GM19351 (cell line): Measurements from ENCODE around the gene RNF151.

Source experiments
- ATAC-seq: cut with Tn5 transposase; IDR thresholded peaks from one replicate; pipeline ENCODE4 v1.9.1; 2021; ENCODE audit warnings: mild to moderate bottlenecking, moderate library complexity; ENCODE audit not compliant: unreplicated experiment

The RNF151 gene

DNA sequence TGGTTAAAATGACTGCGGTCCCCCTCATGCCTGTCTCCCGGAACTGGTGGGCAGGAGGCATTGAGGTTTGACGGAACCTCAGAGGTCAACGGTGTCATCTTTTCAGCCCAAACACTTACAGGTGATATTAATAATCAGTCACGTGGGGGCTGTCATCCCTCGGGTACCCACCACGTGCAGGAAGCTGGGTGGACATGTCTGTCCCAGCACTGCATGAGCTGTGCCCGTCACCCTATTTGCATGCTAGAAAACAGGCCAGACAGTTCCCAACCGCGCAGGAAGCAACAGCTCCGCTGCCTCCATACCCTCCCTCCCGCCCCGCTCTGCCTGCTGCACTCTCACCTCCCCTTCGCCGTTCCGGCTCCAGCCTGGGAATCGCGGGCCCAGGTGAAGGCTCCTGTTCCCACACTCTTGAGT, 24.5 kb downstream of the RNF151 start:
- ATAC-seq: no peak

DNA sequence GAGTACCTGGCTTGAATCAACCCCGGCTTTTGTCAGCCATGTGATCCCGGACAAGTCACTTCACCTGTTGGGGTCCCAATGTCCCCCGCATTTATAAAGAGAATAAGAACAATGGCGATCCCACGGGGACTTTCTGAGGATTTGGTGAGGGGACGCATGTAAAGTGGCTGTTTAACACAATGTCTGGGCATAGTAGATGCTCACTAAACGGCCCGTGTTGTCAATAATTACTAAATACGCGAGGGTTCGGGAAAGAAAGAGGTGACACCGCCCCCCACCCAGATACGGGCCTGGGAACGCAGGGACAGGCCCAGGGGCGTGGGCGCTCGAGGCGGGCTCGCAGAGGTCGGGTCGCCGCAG, 24.9 kb downstream of the RNF151 start:
- no peak for ATAC-seq

DNA sequence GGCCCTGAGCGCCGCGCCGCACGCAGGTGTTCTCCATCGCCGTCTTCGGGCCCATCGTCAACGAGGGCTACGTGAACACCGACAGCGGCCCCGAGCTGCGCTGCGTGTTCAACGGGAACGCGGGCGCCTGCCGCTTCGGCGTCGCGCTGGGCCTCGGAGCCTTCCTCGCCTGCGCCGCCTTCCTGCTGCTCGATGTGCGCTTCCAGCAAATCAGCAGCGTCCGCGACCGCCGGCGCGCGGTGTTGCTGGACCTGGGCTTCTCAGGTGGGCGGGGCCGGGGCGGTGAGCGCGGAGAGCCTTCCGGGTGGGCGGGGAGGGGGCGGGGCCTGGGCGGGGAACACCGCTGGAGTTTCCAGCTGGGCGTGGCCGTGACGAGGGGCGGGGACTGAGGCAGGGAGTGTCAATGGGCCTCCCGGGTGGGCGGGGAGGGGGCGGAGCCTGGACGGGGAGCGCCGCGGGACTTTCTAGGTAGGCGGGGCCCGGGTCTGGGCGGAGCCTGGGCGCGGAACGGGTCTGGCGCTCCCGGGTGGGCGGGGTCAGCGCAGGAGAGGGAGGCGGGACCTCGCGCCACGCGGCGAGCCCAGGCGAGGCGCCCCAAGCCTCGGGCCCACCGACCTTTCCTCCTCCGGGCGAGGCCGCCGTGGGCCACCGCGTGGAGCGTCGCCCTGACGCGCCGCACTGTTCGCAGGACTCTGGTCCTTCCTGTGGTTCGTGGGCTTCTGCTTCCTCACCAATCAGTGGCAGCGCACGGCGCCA, 25.5 kb downstream of the RNF151 start:
- ATAC-seq: peak; percentile 49

DNA sequence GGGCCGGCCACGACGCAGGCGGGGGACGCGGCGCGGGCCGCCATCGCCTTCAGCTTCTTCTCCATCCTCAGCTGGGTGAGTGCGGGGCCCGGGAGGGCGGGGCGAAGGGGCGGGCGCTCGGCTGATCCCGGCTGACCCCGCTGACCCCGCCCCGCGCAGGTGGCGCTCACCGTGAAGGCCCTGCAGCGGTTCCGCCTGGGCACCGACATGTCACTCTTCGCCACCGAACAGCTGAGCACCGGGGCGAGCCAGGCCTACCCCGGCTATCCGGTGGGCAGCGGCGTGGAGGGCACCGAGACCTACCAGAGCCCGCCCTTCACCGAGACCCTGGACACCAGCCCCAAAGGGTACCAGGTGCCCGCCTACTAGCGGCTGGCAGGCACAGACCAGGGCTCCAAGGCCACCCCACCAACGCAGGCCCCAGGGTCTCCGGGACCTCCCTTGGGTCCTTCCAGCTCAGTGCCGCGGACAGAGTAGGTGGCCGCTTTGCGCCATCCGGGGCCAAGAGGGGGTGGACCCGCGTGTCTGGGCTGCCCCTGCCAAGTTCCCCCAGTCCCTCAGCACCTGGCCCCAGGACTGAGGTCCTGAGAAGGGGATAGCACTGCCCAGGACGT, 26.2 kb downstream of the RNF151 start:
- no peak for ATAC-seq

DNA sequence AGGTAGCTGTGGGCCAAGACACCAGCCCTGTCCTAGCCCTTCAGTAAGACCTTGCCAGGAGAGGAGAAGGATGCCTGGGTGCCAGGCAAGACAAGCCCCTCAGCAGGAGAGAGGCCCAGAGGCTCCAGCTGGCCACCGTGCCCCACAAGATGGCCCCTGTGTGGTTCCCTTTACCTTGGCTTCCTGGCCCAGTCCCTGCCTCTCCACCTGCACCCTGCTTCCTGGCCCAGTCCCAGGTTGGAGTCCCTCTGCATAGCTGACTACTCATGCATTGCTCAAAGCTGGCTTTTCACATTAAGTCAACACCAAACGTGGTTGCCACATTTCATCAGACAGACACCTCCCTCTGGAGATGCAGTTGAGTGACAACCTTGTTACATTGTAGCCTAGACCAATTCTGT, 27.1 kb downstream of the RNF151 start:
- ATAC-seq: no peak

DNA sequence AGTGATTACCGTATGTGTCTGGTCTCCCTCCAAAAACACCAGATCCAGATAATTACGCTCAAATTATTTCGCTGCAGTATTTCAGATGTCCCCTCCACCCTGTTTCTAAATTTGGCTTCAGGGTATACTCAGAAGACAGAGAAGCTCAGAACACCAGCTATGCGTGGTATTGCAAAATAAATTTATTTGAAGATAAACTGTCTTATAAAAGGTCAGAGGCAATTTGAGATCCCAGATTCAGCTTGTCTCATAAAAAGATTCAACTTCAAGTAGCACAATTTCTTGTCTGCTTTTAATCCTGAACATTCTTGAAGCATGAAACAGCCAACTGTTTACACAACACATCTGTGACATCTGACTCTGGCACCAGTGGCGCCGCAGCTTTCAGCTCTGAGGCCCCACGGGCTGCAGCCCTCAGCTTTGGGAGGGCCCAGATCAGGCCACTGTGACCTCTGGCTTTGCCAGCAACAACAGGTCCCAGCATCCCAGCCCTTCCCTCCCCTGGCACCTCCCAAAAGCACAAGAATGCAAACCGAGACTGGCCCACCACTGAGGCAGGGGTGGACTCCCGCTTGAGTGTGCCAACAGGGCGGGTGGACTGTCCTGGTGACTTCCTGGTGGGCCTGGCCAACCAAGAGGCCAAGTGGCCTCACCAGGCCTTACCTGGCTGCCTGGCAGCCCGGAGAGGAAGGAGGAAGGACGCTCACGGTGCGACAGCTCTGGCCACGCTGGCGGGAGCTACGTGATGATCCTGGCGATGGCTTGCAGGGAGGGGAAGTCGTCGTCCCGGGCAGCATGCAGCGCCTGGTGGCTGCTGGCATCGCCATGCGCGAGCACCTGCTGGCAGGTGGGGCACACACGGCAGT, 31.1 kb downstream of the RNF151 start:
- ATAC-seq: no peak

DNA sequence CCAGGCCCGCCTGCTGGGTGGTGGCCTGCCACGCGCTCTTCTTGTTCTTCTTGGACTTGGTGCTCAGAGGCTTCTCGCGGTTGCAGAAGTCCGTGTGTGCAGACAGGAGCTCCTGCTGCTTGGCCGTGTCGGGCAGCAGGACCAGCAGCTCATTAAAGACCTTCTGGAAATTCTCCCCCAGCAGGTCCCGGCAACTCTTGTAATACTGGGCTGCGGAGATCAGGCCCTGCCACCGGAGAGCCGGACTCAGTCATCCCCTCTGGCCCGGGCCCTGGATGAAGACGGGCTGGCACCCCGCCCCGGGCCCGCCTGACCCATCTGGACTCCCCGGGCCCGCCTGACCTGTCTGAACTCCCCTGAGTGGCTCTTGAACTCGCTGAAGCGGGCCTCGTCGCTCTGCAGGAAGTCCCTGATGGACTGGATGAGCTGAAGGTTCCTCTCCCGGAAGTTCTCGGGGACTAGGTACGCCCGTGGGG, 31.7 kb downstream of the RNF151 start:
- no peak for ATAC-seq

DNA sequence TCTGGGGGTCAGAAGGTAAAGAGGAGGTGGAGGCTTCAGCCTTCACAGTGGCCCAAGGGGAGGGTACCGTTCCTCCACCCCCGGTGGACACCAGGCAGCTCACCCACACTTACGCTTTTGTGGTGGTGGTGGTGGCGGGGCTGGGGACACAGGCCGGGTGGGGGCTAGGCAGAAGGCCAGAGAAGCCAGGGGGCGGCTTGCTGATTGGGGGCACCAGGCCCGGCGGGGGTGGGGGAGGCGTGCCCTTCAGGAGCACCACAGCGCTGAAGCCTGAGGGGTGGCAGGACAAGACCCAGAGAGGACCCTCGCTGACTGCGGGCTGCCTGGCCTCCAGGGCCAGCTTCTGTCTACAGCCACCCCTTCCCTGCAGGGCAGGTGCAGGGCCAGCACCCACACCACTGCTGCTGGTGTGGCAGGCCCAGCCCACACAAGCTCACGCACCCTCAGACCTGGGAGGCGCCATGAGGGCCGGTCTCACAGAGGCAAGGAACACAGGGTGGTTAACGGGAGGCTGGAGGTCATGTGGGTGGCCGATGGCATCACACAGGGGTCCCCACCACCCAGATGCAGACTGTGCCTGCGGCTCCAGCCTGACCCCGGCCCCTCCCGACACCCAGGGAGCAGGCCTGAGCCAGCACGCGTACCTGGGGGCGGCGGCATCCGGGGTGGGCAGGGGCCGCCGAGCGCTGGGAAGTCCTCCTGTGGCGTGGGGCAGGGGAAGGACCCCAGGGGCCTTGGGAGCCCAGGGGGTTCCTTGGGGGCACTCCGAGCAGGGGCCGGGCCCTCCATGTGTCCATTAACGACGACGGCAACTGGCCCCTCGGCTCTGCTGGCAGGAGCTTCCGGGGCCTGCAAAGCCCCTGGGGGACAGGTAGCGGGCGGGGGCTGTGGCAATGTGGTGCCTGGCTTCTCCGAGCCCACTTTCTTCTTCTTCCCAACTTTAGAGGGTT, 32.5 kb downstream of the RNF151 start:
- no peak for ATAC-seq

DNA sequence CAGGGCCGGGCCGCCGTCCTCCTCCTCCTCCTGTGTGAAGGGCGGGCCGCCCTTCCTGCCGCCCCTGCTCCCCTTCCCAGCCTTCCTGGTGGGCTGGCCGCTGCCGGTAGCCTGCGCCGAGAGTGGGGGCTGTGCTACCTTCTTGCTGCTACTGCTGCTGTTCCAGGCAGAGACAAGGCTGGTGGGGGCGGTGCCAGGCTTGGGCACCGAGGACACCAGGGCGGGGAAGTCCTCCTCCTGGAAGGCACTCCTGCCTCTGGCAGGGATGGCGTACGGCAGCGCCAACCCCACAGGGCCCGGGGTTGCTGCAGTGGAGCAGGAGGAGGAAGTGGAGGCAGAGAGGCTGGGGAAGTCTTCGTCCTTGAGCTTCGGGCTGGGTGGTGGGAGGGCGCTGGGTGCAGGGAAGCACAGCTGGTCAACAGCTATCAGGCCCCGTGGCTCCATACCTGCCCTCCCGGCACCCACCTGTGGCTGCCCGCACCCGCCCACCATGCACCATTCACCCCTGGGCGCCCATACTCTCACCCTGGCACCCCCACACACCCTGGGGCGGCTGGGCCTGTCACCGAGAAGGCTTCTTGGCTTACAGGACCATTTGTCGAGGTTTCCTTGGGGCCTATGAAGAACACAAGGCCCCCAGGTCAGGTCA, 33.3 kb downstream of the RNF151 start:
- no peak for ATAC-seq

DNA sequence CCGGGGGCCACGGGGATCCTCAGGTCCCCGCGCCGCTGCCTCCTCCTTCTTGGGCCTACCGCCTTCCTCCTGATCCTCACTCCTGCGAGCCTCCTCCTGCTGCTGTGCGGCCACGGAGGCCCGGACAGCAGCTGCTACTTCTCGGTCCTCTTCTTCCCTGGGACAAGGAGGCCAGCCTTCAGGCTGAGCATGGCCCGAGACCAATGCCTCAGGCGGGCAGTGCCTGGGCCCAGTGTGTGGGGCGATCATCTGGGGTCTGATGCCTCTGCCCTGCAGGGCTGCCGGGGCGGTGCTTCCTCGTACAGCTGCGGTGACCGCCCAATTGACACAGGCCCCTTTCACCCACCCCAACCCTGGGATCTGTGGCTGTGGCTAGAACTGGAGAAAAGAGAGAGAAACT, 34.4 kb downstream of the RNF151 start:
- no peak for ATAC-seq

DNA sequence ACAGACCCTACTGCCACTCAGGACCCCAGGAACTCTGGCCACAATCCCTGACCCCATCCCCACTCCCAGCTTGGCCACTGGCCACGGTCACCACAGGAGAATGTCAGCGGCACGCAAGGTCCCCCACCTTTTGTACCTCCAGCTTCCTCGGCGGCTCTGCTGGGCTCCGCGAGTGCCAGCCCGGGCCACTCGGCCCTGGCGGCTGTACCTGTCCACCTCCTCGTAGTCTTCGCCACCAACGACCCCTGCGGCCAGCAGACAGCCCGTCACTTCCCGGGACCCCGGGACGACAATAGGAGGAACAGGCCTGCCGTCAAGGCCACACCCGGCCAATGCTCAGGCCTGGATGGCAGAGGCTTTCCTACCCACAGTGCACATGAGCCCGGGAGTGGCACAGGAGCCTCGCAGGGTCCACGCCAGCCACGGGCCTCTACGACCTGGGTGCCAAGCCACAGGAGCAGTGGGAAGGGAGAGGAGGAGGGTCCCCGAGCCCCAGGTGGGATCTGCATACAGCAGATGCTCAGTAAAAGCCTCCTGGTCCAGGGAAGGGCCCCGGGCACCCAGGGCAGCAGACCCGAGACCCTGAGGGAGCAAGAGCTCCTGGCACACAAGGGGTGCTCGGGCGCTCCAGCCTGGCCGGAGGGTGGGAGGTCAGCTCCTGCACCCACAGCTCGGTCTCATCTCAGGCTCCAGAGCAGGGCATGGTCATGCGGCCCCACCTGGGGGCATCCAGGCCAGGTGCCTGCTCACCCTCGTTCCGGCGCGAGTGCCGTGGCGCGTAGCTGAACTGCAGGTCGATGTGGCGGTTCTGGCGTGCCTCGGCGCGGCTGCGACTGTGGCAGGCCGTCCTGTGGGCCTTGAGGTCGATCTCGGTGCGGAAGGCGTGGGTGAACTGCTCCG, 35.0 kb downstream of the RNF151 start:
- no peak for ATAC-seq

DNA sequence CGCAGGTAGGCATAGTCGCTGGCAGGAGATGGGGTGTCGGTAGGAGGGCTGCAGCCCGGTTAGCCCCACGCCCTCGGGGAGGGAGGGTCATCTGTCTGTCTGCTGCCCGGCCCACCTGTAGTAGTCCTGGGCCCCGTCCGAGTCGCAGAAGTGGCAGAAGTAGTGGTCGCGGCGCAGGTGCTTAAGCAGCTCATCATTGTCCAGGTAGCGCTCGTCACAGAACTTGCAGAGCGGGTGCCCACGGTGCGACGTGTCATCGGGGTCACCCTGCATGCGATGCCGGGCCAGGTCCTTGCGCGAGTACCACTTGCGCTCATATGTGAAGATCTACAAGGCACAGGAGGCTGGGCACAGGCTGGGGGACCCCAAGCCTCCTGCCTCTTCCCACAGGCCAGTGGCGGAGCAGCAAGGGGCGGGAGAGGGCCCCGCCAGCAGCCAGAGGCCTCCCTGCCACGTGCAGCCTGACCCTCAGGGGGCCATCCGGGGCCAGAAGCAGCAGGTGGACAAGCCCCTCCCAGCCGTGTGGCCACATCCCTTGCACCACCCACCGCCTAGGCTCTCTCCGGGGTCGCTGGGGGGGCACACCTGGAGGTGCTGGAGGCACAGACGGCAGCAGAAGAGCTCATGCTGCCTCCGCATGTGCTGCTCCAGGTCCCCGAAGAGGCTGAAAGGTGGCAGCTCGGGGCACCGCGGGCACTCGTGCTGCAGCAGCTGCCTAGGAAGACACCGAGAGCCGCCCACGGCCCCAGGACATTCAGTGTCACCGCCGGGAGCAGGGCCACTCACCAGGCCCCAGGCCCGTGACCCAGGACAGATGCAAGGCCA, 36.0 kb downstream of the RNF151 start:
- no peak for ATAC-seq

DNA sequence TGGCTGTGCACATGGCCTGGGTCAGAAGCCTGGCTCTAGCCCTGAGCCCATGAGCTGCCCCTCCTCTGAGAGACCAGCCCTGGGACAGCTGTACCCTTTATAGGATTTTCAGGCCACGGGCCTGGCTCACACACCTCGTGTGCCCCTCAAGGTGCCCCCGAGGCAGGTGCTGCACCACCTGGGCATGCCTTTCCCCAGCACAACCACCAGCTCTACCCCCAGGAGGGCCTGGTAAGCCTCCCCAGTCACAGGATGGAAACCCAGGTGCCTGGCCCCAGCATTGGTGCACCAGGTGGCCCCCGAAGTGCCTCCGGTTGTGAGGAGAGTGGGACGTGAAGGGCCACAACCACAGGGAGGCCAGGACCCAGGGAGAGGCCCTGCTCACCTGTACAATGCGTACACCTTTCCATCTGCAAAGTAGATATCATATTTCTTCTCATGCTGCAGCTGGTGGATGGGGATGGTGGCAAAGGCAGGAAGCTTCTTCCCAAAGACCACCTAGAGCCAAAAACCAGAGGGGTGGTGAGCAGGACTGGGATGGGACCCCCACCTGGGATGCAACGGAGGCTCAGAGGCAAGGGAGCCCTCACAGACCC, 36.7 kb downstream of the RNF151 start:
- ATAC-seq: no peak

DNA sequence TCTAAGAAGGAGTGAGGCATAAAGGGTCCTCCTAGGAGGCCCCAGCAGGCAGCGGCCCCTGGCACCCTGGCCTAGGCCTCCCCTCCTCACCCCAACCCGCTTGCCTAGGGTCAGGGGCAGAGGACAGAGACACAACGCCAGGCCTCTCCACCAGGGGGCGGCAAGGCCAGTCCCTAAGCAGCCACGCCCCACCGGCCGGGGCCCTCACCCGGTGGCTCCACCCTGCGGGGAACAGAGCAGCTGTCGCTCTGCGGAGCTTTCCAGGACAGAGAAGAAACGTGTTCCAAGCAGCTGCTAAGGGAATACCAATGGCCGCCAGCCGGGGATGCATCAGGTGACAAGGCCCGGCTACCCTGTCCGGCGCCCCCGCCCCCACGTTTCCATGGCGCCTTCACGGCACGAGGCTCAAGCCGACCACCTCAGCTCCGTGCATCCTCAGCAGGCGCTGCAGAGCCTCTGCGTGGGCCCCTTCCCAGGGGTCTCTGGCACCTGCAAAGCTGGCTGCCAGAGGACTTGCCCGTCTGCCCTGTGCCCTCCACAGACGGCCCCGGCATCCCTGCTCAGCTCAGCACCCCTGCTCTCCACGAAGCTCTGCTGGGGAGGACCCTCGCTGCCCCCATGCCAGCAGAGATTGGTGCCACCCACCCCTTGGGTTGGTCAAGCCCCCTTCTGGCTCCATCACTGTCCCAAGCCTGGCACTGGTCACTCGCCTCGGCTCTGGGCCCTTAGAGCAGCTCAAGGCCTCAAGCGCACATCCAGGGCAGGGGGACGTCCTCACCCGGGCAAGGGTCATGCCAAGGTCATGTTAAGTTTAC, 37.4 kb downstream of the RNF151 start:
- peak; percentile 70 for ATAC-seq

DNA sequence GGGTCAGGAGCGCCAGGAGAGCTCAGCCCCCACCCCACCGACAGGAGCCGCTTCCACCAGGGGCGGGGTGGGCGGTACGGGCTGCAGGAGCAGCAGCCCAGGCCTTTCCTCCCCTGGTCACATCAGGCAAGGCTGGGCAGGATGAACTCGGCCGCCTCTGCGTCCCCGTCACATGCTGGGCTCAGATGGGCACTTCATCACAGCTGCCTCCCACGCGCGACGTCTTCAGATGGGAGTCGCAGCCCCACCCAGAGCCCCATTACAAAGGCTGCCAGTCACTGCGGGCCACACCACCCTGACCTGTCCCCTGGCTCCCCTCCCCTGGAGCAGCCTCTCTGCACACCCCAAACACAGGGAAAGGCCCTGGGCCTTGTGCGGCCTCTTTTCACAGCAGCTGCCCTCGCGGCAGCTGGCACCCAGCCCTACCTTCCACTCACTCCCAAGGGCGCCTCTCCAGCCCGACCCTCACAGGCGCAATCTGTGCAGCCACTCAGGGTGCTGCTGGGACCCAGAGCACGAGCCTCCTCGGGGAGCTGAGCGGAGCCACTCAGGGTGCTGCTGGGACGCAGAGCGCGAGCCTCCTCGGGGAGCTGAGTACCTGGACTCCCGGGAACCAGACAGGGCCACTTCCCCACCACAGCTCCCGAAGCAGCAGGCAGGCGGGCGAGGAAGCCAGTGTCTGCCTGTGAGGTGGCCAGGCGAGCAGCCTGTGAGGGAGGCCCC, 38.3 kb downstream of the RNF151 start:
- no peak for ATAC-seq

DNA sequence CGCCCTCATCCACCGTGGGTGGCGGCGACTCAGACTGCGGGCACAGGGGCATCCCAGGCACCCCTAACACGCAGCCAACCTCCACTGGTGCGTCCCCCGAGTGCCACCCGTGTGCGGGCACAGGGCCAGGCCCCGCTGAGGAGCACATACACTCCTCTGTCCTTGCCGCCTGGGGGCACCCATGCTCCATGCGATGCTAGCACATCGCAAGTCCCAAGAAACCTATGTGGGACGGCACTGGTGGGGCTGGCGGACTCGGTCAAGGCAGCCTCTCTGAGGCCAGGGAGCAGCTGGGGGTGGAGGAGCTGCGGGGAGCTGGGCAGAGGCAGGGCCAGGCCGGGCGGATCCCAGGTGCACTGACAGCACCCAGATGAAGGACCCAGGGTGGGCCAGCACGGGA, 39.0 kb downstream of the RNF151 start:
- ATAC-seq: no peak
